ENCODE results near the gene FAM184B. TPM values are rescaled to one million over a fixed set of nuclear protein-coding genes. Genes with fewer than 3 reads are reported as not detected.

Gene FAM184B
- total RNA-seq: 5.3 TPM

DNA sequence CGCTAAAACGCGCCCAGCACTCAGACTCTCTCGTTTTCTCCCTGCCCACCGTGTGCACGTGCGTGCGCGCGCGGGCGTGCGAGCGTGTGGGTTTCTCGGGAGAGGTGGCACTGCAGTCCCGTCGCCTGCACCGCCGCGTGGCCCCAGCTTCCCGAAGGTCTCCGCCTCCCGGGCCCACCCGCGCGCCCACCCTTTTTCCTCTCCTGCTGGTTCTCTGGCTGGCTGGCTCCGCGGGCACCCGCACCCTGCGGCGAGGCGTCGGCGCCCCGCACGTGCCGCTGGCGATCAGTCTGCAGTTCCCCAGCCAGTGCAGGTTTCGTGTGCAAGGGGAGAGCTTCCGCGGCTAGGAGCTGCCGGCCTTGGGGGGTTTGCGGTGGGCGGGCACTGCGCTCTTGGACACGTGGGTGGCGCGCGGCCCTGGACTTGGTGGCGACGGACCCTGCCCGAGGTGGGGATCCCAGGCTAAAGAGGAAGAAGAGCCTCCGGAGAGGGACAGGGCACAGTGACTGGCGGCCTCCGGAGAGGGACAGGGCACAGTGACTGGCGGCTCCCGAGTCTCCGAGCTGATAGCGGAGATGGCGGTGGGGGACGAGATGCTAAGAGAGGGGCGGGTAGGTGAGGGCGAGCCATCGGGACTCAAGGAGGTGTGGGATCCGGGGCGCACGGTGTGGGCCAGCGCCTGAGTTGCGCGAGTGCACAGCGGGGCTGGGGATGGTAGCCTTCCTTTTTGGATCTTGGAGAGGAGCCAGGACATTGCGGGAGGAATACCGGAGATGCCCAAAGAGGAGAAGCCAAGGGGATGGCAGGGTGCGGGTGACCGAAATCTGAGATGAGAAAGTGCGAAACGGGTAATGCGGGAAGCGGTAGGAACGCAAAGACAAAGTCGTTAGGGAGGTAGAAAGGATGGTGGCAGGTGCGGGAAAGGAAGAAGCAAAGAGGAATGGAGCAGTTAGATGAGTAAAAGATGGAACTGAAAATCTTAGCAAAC lies at the start of gene FAM184B:
TSS of gene FAM184B (minus strand) at position 322 of the 988 bp plus-strand sequence. CDS start 322 bp downstream, outside the sequence.
- peak in 1 of 2 donors; percentile 21 for DNase-seq (ENCODE audit: low spot score in 2 of 2)
- no peak for FAIRE-seq

DNA sequence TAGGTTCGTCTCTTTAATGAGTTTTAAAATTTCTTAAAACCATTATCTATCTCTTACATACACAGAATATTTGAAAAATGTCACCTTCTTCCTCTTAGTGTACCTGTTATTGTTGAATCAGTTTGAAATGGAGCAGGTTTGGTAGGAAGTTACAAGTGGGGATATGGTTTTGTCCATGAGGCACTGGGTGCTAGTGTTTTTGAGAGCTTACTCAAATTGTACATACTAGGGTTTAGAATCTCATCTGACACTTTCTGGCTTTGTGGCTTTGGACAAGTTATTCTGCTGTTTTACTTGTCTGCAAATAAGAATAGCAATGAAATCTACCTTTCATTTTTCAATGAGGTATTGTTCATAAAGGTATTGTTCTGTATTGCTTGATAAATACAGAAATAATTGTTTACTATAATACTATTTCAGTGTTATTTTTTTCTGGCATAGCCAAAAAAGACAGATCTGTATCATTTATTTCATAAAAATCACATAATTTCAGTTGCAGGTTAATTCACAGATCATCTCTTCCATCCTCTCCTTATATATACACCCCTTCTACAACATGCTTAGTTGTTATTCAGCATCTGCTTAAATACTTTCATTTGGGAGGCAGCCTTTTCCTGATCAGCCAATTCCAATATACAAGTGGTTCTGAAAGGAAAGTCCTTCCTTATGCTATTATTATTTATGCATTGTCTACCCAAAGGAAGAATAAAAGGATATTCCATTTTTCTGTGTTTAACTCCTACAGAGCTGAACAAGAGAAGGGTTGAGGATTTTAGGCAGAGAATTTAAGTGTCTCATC lies 42.6 kb upstream of the FAM184B start:
- FAIRE-seq (no peak), DNase-seq (ENCODE audit: low spot score in 2 of 2) (no peak)

DNA sequence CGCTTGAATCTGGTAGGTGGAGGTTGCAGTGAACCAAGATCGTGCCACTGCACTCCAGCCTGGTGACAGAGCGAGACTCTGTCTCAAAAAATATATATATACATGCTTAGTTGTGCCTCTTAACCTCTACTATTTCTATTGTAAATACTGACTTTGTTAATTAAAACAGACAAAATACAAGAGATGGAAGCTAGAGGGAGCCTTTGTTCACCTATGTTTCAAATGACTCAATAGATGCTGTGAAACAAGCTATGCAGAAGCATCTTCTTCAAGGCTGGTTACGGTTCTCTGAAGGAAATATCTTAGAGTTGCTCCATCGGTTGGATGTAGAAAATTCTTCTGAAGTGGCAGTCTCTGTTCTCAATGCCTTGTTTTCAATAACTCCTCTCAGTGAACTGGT lies 35.6 kb upstream of the FAM184B start:
- FAIRE-seq: peak; percentile 97
- peak; percentile 20 to 35 for DNase-seq (ENCODE audit: low spot score in 2 of 2)

DNA sequence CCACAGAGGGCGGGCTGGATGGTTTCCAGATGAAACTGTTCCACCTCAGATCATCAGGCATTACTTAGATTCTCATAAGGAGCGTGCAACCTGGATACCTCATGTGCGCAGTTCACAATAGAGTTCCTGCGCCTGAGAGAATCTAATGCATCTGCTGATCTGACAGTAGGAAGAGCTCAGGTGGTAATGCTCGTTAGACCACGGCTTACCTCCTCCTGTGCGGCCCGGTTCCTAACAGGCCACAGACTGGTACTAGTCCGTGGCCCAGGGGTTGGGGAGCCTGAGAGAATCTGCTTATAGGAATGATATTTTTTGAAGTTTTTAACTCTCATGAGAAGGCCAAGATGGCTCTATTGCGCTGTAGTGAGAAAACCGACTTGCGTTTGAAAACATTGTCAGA lies 34.7 kb upstream of the FAM184B start:
- FAIRE-seq (no peak), DNase-seq (ENCODE audit: low spot score in 2 of 2) (no peak)

DNA sequence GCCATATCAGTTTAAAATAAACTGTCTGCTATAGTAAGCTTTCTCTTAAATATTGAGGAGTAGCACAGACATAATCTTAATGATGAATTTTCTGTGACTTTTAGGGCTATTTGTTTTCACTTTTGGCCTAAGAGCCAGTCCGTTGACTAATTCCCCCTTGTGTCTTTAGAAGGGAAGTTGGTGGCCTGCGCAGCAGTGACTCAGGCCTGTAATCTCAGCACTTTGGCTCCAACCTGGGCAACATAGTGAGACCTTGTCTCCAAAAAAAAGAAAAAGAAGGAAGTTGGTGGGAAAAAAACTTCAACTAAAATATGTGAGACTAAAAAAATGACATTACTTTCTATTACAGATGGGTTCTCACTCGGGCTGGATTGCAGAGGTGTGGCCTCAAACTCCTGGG lies 32.7 kb upstream of the FAM184B start:
- no peak for FAIRE-seq
- DNase-seq (ENCODE audit: low spot score in 2 of 2): no peak

DNA sequence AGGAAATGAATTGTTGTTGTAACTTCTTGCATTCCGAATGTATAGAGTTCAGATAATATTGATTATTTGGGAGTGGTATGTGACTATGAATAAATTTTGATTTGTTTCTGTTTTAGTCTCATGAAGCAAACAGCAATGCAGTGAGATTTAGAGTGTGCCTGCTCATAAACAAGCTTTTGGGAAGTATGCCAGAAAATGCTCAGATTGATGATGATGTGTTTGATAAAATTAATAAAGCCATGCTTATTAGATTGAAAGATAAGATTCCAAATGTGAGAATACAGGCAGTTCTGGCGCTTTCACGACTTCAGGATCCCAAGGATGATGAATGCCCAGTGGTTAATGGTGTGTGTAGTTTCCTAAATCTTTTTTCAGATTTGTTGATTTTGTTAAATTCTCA lies 31.4 kb upstream of the FAM184B start:
- FAIRE-seq (no peak), DNase-seq (ENCODE audit: low spot score in 2 of 2) (no peak)

DNA sequence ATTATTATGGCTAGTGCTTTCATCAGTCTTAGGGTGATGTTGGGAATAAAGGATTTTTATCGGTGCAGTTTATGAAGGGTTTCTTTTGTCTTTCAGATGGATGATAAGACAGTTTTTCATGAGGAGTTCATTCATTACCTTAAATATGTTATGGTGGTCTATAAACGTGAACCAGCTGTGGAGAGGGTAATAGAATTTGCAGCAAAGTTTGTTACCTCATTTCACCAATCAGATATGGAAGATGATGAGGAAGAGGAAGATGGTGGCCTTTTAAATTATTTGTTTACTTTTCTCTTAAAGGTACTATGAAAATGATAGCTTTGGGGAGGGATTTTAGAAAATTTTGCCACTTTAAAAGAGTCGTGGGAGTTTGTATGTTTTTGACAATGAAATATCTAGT lies 30.7 kb upstream of the FAM184B start:
- DNase-seq (ENCODE audit: low spot score in 2 of 2) (no peak), FAIRE-seq (no peak)

DNA sequence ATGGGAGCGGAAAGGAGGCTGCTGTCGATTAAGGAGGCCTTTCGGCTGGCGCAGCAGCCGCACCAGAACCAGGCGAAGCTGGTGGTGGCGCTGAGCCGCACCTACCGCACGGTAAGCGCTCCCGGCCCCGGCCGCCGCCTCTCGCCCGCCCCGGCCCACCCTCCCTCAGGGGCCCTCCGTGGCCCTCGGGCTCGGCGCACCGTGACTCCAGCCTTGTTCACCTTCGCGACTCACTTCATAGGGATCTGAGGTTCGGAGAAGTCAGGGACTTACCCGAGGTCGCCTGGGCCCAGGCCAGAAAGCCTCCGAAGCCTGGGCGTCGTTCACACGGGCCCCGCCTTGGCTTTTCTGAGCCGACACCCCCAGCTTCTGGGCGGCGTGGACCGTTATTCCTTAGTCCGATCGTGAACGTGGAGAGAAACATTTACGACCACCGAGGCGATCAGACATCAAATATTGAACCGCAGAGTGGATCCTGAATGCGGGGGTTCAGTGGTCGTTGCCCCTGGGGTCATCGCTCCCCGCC lies 29.7 kb upstream of the FAM184B start:
- DNase-seq (ENCODE audit: low spot score in 2 of 2) (no peak), FAIRE-seq (no peak)

DNA sequence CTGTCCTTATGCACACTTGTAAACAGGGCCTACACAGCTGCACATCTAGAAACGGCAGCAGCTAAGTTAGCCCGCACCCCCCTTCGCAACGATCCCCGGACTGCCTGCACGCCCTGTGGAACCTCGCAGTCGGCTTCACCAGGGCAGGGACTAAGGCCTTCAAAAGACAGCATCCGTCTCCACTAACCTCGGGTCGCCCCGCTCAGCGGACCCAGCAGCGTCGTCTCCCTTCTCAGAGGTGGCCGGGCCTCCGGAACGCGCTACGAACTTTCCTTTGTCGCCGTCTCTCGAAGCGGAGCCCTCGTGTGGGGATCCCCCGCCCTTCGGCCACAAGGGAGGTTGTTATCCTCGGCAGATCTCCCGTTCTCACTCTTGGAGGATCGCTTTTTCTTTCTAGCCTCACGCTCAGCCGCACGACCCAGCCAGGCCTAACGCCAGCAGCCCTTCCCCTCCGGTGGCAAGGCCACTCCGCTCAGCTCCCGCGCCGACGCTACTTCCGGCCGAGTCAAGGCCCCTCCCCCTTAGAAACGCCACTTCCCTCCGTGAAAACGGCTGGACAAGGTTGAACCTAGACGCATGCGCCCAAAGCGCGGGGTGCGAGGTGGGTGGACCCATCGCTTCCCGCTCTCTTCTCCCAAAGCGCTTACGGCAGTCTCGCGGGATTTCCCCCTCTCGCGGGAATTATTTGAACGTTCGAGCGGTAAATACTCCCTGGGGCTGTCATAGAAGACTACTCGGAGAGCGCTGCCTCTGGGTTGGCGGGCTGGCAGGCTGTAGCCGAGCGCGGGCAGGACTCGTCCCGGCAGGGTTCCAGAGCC lies 29.0 kb upstream of the FAM184B start, which contains the start of the genes DCAF16 and NCAPG:
TSS of gene DCAF16 (minus strand) at position 498 of the 818 bp plus-strand sequence. CDS start 6,616 bp downstream, outside the sequence.
TSS of gene NCAPG (plus strand) at position 720 of the 818 bp plus-strand sequence. CDS start 99 bp downstream, outside the sequence.
- FAIRE-seq: peak; percentile 98

DNA sequence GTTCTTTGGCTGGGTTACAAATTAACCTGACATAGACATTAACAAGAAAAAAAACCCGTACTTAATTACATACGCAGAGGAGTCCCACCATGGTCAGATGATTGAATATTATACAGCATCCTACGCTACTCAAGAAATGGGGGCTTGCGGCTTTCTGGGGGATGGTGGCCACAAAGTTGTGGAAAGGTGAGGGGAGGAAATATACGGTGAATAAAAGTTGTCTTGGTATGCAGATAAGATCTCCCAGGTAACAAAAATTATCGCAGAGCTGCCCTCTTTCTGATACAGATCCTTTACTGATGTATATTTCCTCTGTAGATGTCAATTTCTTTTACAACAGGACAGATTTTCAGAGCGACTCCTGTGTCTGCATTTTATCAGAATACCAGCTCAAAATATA lies 28.2 kb upstream of the FAM184B start:
- FAIRE-seq (no peak), DNase-seq (ENCODE audit: low spot score in 2 of 2) (no peak)

More for the DNA sequence above, 29.0 kb upstream of the FAM184B start, which contains the start of the genes DCAF16 and NCAPG:
- peak; percentile 90 to 96 for DNase-seq (ENCODE audit: low spot score in 2 of 2)

DNA sequence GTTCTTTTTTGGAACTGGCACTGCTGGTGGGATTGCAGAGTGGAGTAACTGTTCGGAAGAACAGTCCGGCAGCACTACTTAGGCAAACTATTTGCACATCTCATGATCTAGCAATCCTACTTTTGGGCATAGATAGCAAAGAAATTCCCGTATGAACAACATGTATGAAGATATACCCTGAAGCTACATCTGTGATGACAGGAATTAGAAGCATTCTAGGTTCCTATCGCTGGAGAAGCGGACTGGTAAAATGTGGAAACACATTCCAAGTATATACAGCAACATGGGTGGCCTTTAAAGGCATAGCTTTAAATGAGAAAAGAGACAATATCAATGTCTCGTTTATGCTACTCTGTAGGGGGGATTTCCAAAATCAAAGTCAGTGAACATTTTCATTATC lies 26.0 kb upstream of the FAM184B start:
- FAIRE-seq (no peak), DNase-seq (ENCODE audit: low spot score in 2 of 2) (no peak)

DNA sequence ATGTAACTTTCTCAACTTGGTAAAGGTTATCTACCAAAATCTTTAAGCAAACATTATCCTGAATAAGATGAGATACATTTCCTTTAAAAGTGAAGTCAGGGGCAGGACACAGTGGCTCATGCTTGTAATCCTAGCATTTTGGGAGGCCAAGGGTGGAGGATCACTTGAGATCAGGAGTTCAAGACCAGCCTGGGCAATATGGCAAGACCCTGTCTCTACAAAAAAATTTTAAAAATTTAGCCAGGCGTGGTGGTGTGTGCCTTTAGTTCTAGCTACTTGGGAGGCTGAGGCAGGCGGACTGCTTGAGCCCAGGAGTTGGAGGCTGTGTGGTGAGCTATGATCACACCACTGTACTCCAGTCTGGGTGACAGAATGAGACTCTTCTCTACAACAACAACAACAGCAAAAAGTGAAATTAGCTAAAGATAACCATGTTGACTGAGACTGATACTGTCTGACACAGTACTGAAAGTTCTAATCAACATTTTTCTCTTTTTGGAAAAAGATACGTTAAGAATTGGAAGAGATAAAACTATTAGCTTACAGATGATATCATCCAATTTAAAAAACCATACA lies 24.2 kb upstream of the FAM184B start:
- no peak for FAIRE-seq
- DNase-seq (ENCODE audit: low spot score in 2 of 2): no peak

DNA sequence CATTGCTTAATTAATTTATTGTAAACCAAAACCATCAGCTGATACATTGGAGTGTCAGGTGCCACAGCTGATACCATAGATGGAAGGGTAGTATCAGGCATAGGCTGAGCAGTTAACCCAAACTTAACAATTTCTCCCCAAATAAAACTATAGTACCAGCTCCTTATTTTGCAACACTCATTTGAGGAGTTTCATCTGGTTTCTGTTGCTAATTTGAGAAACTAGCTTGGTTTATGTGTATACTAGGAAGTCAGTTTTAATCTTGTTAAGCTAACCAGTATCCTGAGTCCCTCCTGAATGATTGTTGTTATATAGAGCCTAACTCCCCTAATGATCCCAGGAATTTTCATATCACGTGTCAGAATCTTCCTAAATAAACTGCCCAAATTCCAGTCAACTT lies 16.4 kb upstream of the FAM184B start:
- FAIRE-seq (no peak), DNase-seq (ENCODE audit: low spot score in 2 of 2) (no peak)

DNA sequence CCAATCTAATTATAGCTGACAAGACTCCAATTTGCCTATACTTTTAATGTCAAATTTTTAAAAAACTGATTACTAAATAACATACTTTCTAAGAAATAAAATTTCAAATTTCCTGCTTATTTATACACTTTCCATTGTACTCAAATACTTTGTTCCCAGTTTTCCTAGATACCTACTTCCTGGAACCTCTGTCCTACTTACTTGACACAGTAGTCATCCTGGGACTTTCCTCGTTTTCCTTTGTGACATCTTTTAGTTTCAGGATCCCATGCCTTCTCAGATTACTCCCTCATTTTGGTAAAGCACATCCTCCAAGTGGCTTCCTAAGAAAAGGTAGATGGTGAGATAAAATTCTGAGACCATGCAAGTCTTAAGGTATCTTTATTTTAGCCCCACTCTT lies 13.3 kb upstream of the FAM184B start:
- FAIRE-seq: no peak

DNA sequence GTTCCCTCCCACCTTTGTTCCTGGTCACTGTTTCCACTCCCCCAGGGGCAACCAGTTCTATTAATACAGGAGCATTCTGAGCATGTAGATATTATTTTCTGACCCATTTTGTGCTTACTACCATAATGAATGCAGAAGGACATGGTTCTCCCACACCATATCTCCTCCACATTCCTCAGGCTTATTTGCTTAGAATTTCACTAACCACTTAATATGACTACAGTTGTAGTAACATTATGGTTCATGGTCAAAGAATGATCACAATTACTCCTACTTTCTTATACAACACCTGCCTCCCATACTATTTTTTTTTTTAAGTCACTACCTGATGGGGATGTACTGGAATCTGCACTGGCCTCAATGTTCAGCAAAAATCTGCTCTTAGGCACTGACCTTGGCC lies 7.5 kb upstream of the FAM184B start:
- FAIRE-seq (no peak), DNase-seq (ENCODE audit: low spot score in 2 of 2) (no peak)

More for the DNA sequence above, 13.3 kb upstream of the FAM184B start:
- DNase-seq (ENCODE audit: low spot score in 2 of 2): no peak

DNA sequence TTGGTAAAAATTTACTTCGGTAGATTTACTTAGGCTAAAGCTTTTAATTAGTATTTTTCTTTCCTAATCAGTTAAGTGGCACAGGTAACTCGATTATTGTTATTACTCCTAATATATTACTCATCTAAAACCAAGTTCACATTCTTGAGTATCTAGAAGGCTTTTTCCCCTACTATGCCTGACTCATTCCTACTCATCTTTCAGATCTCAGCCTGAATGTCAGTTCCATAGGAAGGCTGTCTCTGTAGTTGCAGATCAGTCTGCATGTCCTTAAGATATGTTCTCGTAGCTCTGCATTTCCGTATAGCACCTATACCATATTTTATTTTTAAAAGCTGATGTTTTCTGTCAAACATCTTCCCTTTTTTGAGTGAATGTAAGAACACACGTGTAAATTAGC lies 5.9 kb upstream of the FAM184B start:
- no peak for FAIRE-seq
- DNase-seq (ENCODE audit: low spot score in 2 of 2): no peak

DNA sequence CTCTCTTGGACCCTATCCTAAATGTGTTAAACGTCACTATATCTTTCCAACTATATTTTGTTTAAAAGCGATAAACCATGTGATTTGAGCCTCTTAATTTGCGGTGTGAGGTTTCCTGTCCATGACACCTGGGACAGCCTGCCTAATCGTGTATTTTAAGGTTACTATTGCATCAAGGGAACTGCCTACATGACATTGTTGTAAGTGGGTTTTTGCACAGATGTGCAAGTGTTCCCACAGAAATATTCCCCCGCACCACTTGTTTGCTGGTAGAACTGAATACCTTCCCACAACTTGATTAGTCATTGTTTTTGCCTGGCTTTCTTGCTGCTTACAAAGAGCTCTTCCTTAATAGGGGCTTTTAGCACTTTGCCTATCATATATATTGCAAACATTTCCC lies 5.1 kb upstream of the FAM184B start:
- DNase-seq (ENCODE audit: low spot score in 2 of 2) (no peak), FAIRE-seq (no peak)

DNA sequence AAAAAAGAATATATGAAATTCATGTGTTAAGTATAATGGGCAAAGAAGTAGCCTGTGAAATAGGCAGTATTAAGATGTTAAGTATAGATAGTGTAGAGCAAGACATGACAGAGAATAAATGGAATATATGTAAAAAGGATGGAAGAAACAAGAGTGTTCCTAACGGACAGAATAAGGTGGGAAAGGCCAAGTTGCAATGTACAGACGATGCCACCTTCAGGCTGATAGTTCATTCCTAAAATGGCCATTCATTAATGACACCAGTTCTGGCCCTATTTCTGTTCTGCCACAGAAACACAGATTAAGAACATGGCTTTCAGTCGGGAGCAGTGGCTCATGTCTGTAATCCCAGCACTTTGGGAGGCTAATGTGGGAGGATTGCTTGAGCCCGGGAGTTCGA lies 4.4 kb upstream of the FAM184B start:
- FAIRE-seq (no peak), DNase-seq (ENCODE audit: low spot score in 2 of 2) (no peak)

DNA sequence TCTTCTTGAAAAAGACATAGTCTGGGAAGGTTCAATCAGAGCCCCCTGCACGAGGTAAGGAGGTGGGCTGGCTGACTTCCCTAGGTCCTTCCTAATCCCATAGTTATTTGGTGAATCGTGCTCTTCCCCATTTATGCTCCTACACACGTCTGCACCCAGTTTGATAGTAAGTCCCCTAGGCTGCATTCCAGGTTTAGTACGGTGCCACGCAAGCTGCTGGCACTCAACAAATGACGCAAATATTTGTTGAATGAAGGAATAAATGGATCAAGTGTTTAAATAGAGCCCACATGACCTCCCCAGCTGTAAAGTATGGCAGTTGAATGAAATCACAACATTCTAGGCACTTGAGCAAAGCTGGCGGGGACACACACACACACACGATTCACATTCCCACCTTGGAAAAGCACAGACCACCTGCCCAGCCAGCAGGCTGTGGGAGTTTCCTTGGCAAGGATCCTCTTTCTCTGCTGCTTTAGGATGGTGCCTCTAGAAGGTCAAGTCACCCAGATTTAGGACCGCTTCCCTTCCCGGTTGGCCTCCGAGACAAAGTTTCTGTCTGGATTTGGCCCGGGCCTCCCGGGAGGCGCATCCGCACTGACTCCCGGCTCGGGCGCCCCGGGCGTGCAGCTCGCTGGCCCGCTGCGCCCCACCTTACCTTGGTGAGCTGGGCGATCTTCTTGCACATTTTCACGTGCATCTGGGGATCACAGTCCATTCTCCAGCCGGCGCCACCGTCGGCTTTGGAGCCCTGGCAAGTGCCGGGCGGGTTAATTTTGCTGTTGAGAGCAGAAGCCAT lies 721 bp downstream of the FAM184B start:
- DNase-seq (ENCODE audit: low spot score in 2 of 2) (no peak), FAIRE-seq (no peak)

All from frontal cortex (tissue), 4 donors.